IMR-90 (cell line): ENCODE data around the gene TRIM2. TPM values are rescaled to one million over a fixed set of nuclear protein-coding genes. Genes with fewer than 3 reads are reported as not detected.

ENCODE experiments used
- ATAC-seq: fragments of 200-7000 bp; cut with Tn5 transposase; 2 replicates; pipeline ENCODE4 v1.9.1; 2020; ENCODE audit warnings: low read depth, mild to moderate bottlenecking, moderate library complexity
- BruUV-seq: library from RNA; stranded (reverse); fragments of 400-500 nt; replicated peaks from 2 replicates; lab custom pipeline; 2021; lab: Mats Ljungman, UMichigan
- CTCF ChIA-PET: fragments of 300-600 bp; formaldehyde crosslinking; extraction: SDS; loops from one replicate; lab custom pipeline; 2021; ENCODE audit warnings: antibody characterized with exemption; lab: Yijun Ruan, JAX
- POLR2A ChIA-PET: fragments of 300-600 bp; sonication (Branson Sonifier 250); formaldehyde crosslinking; loops from one replicate; lab custom pipeline; 2022; ENCODE audit warnings: antibody characterized with exemption; ENCODE audit not compliant: unreplicated experiment; lab: Charles Lee
- DNase-seq: peaks from one replicate; pipeline ENCODE4 v3.0.0; 2013
- H2AFZ ChIP-seq: replicated peaks from 2 replicates; pipeline ENCODE3; 2013; ENCODE audit warnings: low read length, mild to moderate bottlenecking; ENCODE audit not compliant: poor library complexity
- H2AK5ac ChIP-seq: 2 replicates; pipeline ENCODE4 v1.6.1; 2013; ENCODE audit warnings: low read depth, low read length, inconsistent platforms
- H2AK9ac ChIP-seq: replicated peaks from 2 replicates; pipeline ENCODE3; 2013; ENCODE audit warnings: mild to moderate bottlenecking, low read depth, low read length, moderate library complexity; ENCODE audit not compliant: poor library complexity
- H2BK120ac ChIP-seq: 2 replicates; pipeline ENCODE4 v1.6.1; 2013; ENCODE audit warnings: low read depth, low read length, inconsistent platforms
- H2BK15ac ChIP-seq: 3 replicates; pipeline ENCODE4 v1.6.1; 2013; ENCODE audit warnings: low read depth, low read length, inconsistent platforms
- H2BK20ac ChIP-seq: 2 replicates; pipeline ENCODE4 v1.6.1; 2013; ENCODE audit warnings: low read depth, mild to moderate bottlenecking, inconsistent platforms, low read length, moderate library complexity
- H2BK5ac ChIP-seq: 2 replicates; pipeline ENCODE4 v1.6.1; 2013; ENCODE audit warnings: mild to moderate bottlenecking, low read depth, low read length, inconsistent platforms; ENCODE audit not compliant: poor library complexity, severe bottlenecking
- H3K14ac ChIP-seq: replicated peaks from 2 replicates; pipeline ENCODE4 v1.6.1; 2013; ENCODE audit warnings: low read depth, low read length, inconsistent platforms
- H3K18ac ChIP-seq: 2 replicates; pipeline ENCODE4 v1.6.1; 2013; ENCODE audit warnings: low read depth, low read length, control low read depth
- H3K23ac ChIP-seq: 2 replicates; pipeline ENCODE4 v1.6.1; 2013; ENCODE audit warnings: low read depth, low read length, inconsistent platforms
- H3K27ac ChIP-seq: 2 replicates; pipeline ENCODE4 v1.5.1; 2013; ENCODE audit warnings: mild to moderate bottlenecking, control low read depth, low read length; ENCODE audit not compliant: insufficient read depth
- H3K27me3 ChIP-seq: 2 replicates; pipeline ENCODE4 v1.6.1; 2013; ENCODE audit warnings: low read length; ENCODE audit not compliant: control insufficient read depth, insufficient read depth
- H3K36me3 ChIP-seq: 2 replicates; pipeline ENCODE4 v1.6.1; 2013; ENCODE audit warnings: low read length, mixed read lengths; ENCODE audit not compliant: control insufficient read depth, insufficient read depth
- H3K4ac ChIP-seq: 2 replicates; pipeline ENCODE4 v1.6.1; 2013; ENCODE audit warnings: low read depth, low read length, inconsistent platforms
- H3K4me1 ChIP-seq: 2 replicates; pipeline ENCODE4 v1.6.1; 2013; ENCODE audit warnings: low read length, mixed read lengths; ENCODE audit not compliant: control insufficient read depth, insufficient read depth
- H3K4me2 ChIP-seq: 2 replicates; pipeline ENCODE4 v1.6.1; 2013; ENCODE audit warnings: low read depth, mild to moderate bottlenecking, control low read depth, low read length, moderate library complexity
- H3K4me3 ChIP-seq: 2 replicates; pipeline ENCODE4 v1.5.1; 2013; ENCODE audit warnings: low read depth, mild to moderate bottlenecking, control low read depth, low read length, moderate library complexity; ENCODE audit not compliant: insufficient read depth
- H3K56ac ChIP-seq: 2 replicates; pipeline ENCODE4 v1.6.1; 2013; ENCODE audit warnings: low read length, inconsistent platforms; ENCODE audit not compliant: insufficient read depth; ENCODE audit errors: extremely low read depth
- H3K79me1 ChIP-seq, 2 experiments: 2 replicates each; pipeline ENCODE4 v1.6.1; 2013; ENCODE audit warnings: low read length in 2 of 2, inconsistent platforms in 1 of 2, low read depth in 1 of 2
- H3K9ac ChIP-seq: 2 replicates; pipeline ENCODE4 v1.6.1; 2013; ENCODE audit warnings: low read depth, low read length, control low read depth
- H3K9me1 ChIP-seq: 2 replicates; pipeline ENCODE4 v1.6.1; 2013; ENCODE audit warnings: low read length, inconsistent platforms; ENCODE audit not compliant: insufficient read depth
- H3K9me3 ChIP-seq: 2 replicates; pipeline ENCODE4 v1.6.1; 2013; ENCODE audit warnings: low read length; ENCODE audit not compliant: control insufficient read depth, insufficient read depth
- H4K20me1 ChIP-seq: 2 replicates; pipeline ENCODE4 v1.6.1; 2013; ENCODE audit warnings: low read length, inconsistent platforms; ENCODE audit not compliant: insufficient read depth
- H4K5ac ChIP-seq: 2 replicates; pipeline ENCODE4 v1.6.1; 2013; ENCODE audit warnings: mild to moderate bottlenecking, low read depth, low read length, control low read depth
- H4K8ac ChIP-seq, 2 experiments: 2 replicates each; pipeline ENCODE4 v1.6.1; 2013; ENCODE audit warnings: low read depth in 2 of 2, low read length in 2 of 2, control low read depth in 1 of 2, inconsistent platforms in 1 of 2
- H4K91ac ChIP-seq: 2 replicates; pipeline ENCODE4 v1.6.1; 2013; ENCODE audit warnings: low read depth, low read length, inconsistent platforms; ENCODE audit not compliant: insufficient read depth
- BHLHE40 ChIP-seq: fragments of 150-350 bp; IDR thresholded peaks from 2 replicates; pipeline ENCODE4 v1.6.1; 2016; ENCODE audit warnings: mild to moderate bottlenecking, low read depth, low read length
- CHD1 ChIP-seq: IDR thresholded peaks from 2 replicates; pipeline ENCODE4 v1.6.1; 2012; ENCODE audit warnings: low read depth, low read length, improper control_type of control experiment
- FOS ChIP-seq: fragments of 150-350 bp; IDR thresholded peaks from 2 replicates; pipeline ENCODE4 v1.6.1; 2016; ENCODE audit warnings: low read depth, low read length
- MAFK ChIP-seq: IDR thresholded peaks from 2 replicates; pipeline ENCODE4 v1.6.1; 2012; ENCODE audit warnings: low read depth, low read length, improper control_type of control experiment
- MAZ ChIP-seq: IDR thresholded peaks from 2 replicates; pipeline ENCODE4 v1.6.1; 2012; ENCODE audit warnings: low read depth, mild to moderate bottlenecking, low read length, improper control_type of control experiment, moderate library complexity, borderline replicate concordance
- MXI1 ChIP-seq: IDR thresholded peaks from 2 replicates; pipeline ENCODE4 v1.6.1; 2012; ENCODE audit warnings: low read depth, mild to moderate bottlenecking, low read length, moderate library complexity, borderline replicate concordance
- RCOR1 ChIP-seq: IDR thresholded peaks from 2 replicates; pipeline ENCODE4 v1.6.1; 2012; ENCODE audit warnings: mild to moderate bottlenecking, low read length, improper control_type of control experiment; ENCODE audit not compliant: insufficient replicate concordance
- WGBS, 2 experiments: methylation state at CpG; one replicate each; pipeline versions ENCODE4 v1.1.5 to v1.1.7; 2013; ENCODE audit warnings: missing lambda C conversion rate in 2 of 2; ENCODE audit not compliant: insufficient read length in 1 of 2; ENCODE audit errors: extremely low coverage in 2 of 2; 5-methylcytosine and 5-hydroxymethylcytosine counted together
- dilution Hi-C: fragments of 300-500 bp; cut with HindIII; formaldehyde crosslinking; loops from one replicate; pipeline ENCODE4 v1.14.3; 2018; ENCODE audit warnings: low sequenced_read_pairs; ENCODE audit not compliant: unreplicated experiment
- in situ Hi-C: fragments of 300-500 bp; cut with MboI; formaldehyde crosslinking; loops from 3 replicates; pipeline ENCODE4 v1.14.3; 2019; ENCODE audit warnings: low sequenced_read_pairs, inconsistent platforms, mixed read lengths
- intact Hi-C: fragments of 100-400 bp; cut with micrococcal nuclease; formaldehyde crosslinking; loops from 2 replicates; pipeline ENCODE4 v1.10.0; 2022
- polyA plus RNA-seq, 3 experiments: library from polyadenylated mRNA; depleted of rRNA; stranded (reverse); fragments of >200 nt; gene quantifications; 2 replicates each; pipeline ENCODE4 v1.2.3, GENCODE V29; 2012; ENCODE audit warnings: low replicate concordance in 1 of 3
- total RNA-seq: library from RNA; depleted of rRNA; stranded (reverse); fragments of >200 nt; gene quantifications from 2 replicates; pipeline ENCODE4 v1.2.3, GENCODE V29; 2012
- TF ChIP-seq, protein P1 (sequence below): conservative IDR thresholded peaks from 2 replicates; pipeline ENCODE4 v1.5.1; 2012; ENCODE audit warnings: mild to moderate bottlenecking, low read depth, low read length, improper control_type of control experiment
- TF ChIP-seq, protein P2 (sequence below): fragments of 150-350 bp; IDR thresholded peaks from 2 replicates; pipeline ENCODE4 v1.6.1; 2017; ENCODE audit warnings: mild to moderate bottlenecking, antibody characterized with exemption, low read length, low read depth

TRIM2 gene
- total and polyA plus RNA-seq, 2 of the 4 experiments (the other 2 are of a cell fraction) = 16.0 to 64.2 TPM

DNA sequence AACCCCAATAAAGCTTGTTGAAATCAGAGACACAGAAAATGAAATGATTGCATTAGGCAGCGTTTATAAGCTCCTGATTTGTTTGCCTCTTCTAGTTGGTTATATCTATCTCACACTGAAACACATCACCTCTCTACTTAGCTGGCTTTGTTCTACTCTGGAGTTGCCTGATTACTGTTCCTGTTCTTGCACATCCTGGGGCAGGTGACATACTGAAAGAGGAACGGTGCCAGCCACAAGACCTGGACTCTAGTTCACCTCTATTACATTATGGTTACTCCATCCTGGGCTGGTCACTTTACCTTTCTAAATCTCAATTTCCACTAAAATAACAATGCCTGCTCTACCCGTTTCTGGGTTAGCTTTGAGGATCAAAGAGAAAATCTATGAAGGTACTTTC is 47.9 kb downstream of the TRIM2 start:
- no peak overlapping the region for H4K91ac ChIP-seq
- no peak overlapping the region for H2BK20ac ChIP-seq
- no peak overlapping the region for H3K23ac ChIP-seq
- no peak overlapping the region for H3K4me2 ChIP-seq
- no peak overlapping the region for H3K4me3 ChIP-seq
- BruUV-seq = no TSS peak
- DNase-seq (no peak), ATAC-seq (no peak)
- H3K9me1 ChIP-seq = peaks cover 7% of the 10 kb centered on the region
- intact Hi-C loops = no loop called here
- H2AFZ ChIP-seq = no peak overlapping the region
- peaks cover 4% of the 10 kb centered on the region; the same call in 1 of the 2 replicates for H3K4me1 ChIP-seq
- in situ Hi-C loops = no loop called here
- H3K18ac ChIP-seq = no peak overlapping the region
- no CpG with 5 or more reads among the region's 3 CpGs for WGBS, 2 experiments
- H3K36me3 ChIP-seq = no peaks in the 10 kb centered on the region
- no peak overlapping the region for H2AK9ac ChIP-seq
- no peak overlapping the region for H3K4ac ChIP-seq
- no peak overlapping the region for H3K14ac ChIP-seq
- H3K56ac ChIP-seq = no peak overlapping the region
- dilution Hi-C loops = no loop called here
- no peaks in the 10 kb centered on the region for H3K27me3 ChIP-seq
- H3K9ac ChIP-seq = no peak overlapping the region
- peaks cover 30 to 55% of the 10 kb centered on the region in 2 experiments for H3K79me1 ChIP-seq
- H3K27ac ChIP-seq = no peak overlapping the region
- ChIA-PET CTCF (no interaction called here), POLR2A (no interaction called here)
- H2AK5ac ChIP-seq = no peak overlapping the region
- H4K5ac ChIP-seq = no peak overlapping the region
- H2BK15ac ChIP-seq = no peak overlapping the region
- H3K9me3 ChIP-seq = no peaks in the 10 kb centered on the region
- no peak overlapping the region for H4K8ac ChIP-seq
- no peaks in the 10 kb centered on the region for H4K20me1 ChIP-seq
- TF ChIP-seq FOS (no peak), BHLHE40 (no peak), MAFK (no peak), MAZ (no peak), MXI1 (no peak), RCOR1 (no peak), CHD1 (no peak)
- TF ChIP-seq, protein P1, sequence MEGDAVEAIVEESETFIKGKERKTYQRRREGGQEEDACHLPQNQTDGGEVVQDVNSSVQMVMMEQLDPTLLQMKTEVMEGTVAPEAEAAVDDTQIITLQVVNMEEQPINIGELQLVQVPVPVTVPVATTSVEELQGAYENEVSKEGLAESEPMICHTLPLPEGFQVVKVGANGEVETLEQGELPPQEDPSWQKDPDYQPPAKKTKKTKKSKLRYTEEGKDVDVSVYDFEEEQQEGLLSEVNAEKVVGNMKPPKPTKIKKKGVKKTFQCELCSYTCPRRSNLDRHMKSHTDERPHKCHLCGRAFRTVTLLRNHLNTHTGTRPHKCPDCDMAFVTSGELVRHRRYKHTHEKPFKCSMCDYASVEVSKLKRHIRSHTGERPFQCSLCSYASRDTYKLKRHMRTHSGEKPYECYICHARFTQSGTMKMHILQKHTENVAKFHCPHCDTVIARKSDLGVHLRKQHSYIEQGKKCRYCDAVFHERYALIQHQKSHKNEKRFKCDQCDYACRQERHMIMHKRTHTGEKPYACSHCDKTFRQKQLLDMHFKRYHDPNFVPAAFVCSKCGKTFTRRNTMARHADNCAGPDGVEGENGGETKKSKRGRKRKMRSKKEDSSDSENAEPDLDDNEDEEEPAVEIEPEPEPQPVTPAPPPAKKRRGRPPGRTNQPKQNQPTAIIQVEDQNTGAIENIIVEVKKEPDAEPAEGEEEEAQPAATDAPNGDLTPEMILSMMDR = no peak
- TF ChIP-seq, protein P2, sequence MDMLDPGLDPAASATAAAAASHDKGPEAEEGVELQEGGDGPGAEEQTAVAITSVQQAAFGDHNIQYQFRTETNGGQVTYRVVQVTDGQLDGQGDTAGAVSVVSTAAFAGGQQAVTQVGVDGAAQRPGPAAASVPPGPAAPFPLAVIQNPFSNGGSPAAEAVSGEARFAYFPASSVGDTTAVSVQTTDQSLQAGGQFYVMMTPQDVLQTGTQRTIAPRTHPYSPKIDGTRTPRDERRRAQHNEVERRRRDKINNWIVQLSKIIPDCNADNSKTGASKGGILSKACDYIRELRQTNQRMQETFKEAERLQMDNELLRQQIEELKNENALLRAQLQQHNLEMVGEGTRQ = no peak
- H2BK5ac ChIP-seq = no peak overlapping the region
- H2BK120ac ChIP-seq = no peak overlapping the region
